BJ (cell line): ENCODE data around the gene VWDE. TPM values are rescaled to one million over a fixed set of nuclear protein-coding genes. Genes with fewer than 3 reads are reported as not detected.
"Not testable (repeated sequence)": the region's sequence is repeated elsewhere in the genome, so short reads cannot be mapped to it uniquely, and the experiment has no call there.

Experiments
- CTCF ChIA-PET: fragments of 350-600 bp; formaldehyde crosslinking; extraction: SDS; loops from one replicate; lab custom pipeline; 2021; ENCODE audit warnings: antibody characterized with exemption, inconsistent platforms; lab: Yijun Ruan, JAX
- POLR2A ChIA-PET: fragments of 300-600 bp; sonication (Branson Sonifier 250); formaldehyde crosslinking; extraction: SDS; loops from one replicate; lab custom pipeline; 2021; ENCODE audit warnings: antibody characterized with exemption; lab: Charles Lee
- DNase-seq: peaks from one replicate; pipeline ENCODE4 v3.0.0-alpha.2; 2011; ENCODE audit warnings: low read depth
- H3K27me3 ChIP-seq: 2 replicates; pipeline ENCODE4 v1.6.0; 2011; ENCODE audit warnings: low read length; ENCODE audit not compliant: control insufficient read depth, insufficient read depth
- H3K36me3 ChIP-seq: 2 replicates; pipeline ENCODE4 v1.5.1; 2011; ENCODE audit warnings: low read length; ENCODE audit not compliant: control insufficient read depth, insufficient read depth
- H3K4me3 ChIP-seq: 2 replicates; pipeline ENCODE4 v1.5.1; 2011; ENCODE audit warnings: low read depth, mild to moderate bottlenecking, control low read depth, low read length
- CTCF ChIP-seq: IDR thresholded peaks from 2 replicates; pipeline ENCODE4 v1.5.1; 2011; ENCODE audit warnings: low read depth, mild to moderate bottlenecking, control low read depth, inconsistent platforms, low read length, moderate library complexity; ENCODE audit not compliant: insufficient read depth
- polyA minus RNA-seq: library from RNA; depleted of rRNA, polyadenylated mRNA; stranded (reverse); fragments of >200 nt; gene quantifications from 2 replicates; pipeline ENCODE4 v1.2.3, GENCODE V29; 2011; rRNA and poly(A)+ RNA removed
- polyA plus RNA-seq: library from polyadenylated mRNA; depleted of rRNA; stranded (reverse); fragments of >200 nt; gene quantifications from 2 replicates; pipeline ENCODE4 v1.2.3, GENCODE V29; 2011; rRNA removed

The VWDE gene
- not detected in 2 replicates for polyA plus RNA-seq
- not detected in 2 replicates for polyA minus RNA-seq

- no peaks in the 10 kb centered on the region for H3K36me3 ChIP-seq
- no peak for DNase-seq
- peaks cover 3% of the 10 kb centered on the region for H3K27me3 ChIP-seq
- ChIA-PET CTCF (interaction anchor here (0.6 to 1.0 kb wide), 2 partner anchors 10 to 15 kb away, joined by 3 read pairs; no protein-coding TSS in a partner anchor), POLR2A (no interaction called here)
- peak within 1 kb of the TSS; percentile 21 for H3K4me3 ChIP-seq
- no peak for TF ChIP-seq CTCF
Measured at GRCh38 chr7:12403287-12404181, at the start of gene VWDE. TSS of gene VWDE (minus strand) at chr7:12403865. CDS start at chr7:12403716, 149 bp downstream.

GRCh38 chr7:12453136-12453535, 49.5 kb upstream of the VWDE start:
- DNase-seq, H3K36me3 ChIP-seq, CTCF ChIA-PET, H3K4me3 ChIP-seq, POLR2A ChIA-PET, H3K27me3 ChIP-seq: not testable (repeated sequence)

- POLR2A ChIA-PET = no interaction called here
- Histone ChIP-seq H3K4me3 (no peak overlapping the region), H3K36me3 (no peaks in the 10 kb centered on the region), H3K27me3 (no peaks in the 10 kb centered on the region)
- TF ChIP-seq CTCF = no peak
- CTCF ChIA-PET = no interaction called here
- DNase-seq = no peak
Measured at GRCh38 chr7:12450615-12451014, 47.0 kb upstream of the VWDE start.

- H3K27me3 ChIP-seq = no peaks in the 10 kb centered on the region
- CTCF ChIA-PET = no interaction called here
- H3K4me3 ChIP-seq = no peak overlapping the region
- no peak for TF ChIP-seq CTCF
- DNase-seq = no peak
- POLR2A ChIA-PET = no interaction called here
- no peaks in the 10 kb centered on the region for H3K36me3 ChIP-seq
Measured at GRCh38 chr7:12444785-12445184, 41.1 kb upstream of the VWDE start.

- Histone ChIP-seq H3K27me3 (no peaks in the 10 kb centered on the region), H3K36me3 (no peaks in the 10 kb centered on the region), H3K4me3 (no peak overlapping the region)
- DNase-seq = no peak
- TF ChIP-seq CTCF = no peak
- ChIA-PET CTCF (interaction anchor here (1.0 to 1.3 kb wide), 2 partner anchors 18 to 19 kb away, joined by 4 to 8 read pairs; no protein-coding TSS in a partner anchor), POLR2A (no interaction called here)
Measured at GRCh38 chr7:12440229-12440628, 36.6 kb upstream of the VWDE start.
